ENCODE data around the gene TCF23.
"Not testable (repeated sequence)": the region's sequence is repeated elsewhere in the genome, so short reads cannot be mapped to it uniquely, and the experiment has no call there.

The TCF23 gene

DNA sequence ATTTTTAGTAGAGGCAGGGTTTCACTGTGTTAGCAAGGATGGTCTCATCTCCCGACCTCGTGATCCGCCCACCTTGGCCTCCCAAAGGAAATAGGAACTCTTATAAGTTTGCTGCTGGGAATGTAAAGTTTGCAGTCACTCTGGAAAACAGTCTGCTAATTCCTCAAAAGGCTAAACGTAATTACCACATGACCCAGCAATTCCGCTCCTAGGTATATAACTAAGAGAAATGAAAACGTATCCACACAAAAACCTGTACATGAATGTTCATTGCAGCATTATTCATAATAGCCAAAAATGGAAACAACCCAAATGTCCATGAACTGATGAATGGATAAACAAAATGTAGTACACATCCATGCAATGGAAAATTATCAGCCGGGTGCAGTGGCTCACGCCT is 41.2 kb downstream of the TCF23 start:
- no peak for DNase-seq (ENCODE audit: low spot score)

DNA sequence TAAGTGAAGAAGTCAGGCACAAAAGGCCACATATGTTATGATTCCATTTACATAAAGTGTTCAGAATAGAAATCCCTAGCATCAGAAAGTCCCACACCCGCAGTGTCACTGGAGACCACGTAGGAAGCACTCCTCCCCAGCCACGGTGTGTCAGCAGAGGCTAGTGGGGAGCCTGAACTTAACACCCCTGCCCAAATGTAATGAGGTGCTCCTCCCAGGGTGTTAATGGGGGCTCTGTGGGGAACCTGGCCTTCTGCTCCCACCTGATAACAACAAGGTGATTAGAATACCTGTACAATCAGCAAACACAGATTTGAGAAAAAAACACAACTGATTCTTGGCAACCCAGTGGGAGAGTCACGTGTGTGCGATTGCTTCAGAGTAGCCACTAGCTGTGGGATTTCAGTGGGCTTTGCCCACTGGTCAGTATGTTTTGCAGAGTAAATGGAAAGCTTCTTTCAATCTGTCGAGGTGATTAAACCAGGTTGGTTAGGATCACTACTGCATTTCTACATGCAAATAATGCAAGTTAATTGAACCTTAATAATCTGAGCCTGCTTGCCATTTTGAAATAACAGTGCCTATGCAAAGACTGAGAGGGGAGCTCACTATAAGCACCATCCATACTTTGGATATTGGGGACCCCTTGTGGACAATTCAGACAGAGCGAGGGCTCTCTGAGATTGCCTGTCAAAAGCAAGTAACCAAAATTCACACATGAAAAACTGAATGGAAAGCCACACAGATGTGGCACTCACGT is 42.4 kb downstream of the TCF23 start:
- peak; percentile 58 for DNase-seq (ENCODE audit: low spot score)

DNA sequence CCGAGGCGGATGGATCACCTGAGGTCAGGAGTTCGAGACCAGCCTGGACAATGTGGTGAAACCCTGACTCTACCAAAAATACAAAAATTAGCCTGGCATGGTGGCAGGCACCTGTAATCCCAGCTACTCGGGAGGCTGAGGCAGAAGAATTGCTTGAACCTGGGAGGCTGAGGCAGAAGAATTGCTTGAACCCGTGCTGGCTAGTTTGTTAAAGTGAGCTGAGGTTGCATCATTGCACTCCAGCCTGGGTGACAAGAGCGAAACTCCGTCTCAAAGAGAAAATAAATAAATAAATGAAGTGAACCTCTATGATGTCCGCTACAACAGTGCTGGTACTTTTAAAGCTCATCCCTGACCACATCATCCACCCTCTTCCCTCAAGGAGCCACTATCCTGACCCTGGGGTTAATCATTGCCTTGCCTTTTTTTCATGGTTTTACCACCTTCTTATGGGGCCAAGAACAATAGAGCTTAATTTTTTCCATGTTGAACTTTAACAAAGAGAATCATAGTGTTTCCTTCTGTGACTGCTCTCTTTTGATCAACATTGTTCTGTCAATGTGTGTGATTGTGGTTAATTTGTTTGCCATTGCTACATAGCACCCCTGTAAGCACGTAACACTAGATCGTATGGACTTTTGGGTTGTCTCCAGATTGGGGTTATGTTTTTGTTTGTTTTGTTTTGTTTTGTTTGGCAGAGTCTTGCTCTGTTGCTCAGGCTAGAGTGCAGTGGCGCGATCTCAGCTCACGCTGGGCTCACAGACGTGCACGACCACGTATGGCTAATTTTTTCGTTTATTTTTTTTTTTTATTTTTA is 45.9 kb downstream of the TCF23 start:
- no peak for DNase-seq (ENCODE audit: low spot score)

DNA sequence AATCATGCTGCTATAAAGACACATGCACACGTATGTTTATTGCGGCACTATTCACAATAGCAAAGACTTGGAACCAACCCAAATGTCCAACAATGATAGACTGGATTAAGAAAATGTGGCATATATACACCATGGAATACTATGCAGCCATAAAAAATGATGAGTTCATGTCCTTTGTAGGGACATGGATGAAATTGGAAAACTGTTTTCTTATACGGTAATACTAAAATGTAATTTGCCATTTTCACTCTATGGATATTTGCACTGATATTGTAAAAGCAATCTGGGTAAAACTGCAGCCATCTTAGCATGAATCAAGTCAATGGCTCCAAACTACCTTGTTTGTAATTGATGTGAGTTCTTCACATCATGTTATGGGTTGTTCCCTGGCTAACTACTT is 47.0 kb downstream of the TCF23 start:
- not testable (repeated sequence) for DNase-seq (ENCODE audit: low spot score)

DNA sequence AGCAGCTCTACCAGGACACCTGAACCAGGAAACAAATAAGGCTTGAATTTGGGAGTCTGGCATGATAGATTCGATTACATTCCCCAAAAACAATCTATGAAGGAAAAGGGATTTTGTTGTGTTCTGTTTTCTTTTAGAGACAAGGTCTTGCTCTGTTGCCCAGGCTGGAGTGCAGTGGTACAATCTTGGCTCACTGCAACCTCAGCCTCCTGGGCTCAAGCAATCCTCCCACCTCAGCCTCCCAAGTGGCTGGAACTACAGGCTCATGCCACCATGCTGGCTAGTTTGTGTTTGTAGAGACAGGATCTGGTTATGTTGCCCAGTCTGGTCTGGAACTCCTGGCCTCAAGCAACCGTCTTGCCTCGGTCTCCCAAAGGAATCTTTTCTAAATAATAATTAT is 49.3 kb downstream of the TCF23 start:
- DNase-seq (ENCODE audit: low spot score) = not testable (repeated sequence)

DNA sequence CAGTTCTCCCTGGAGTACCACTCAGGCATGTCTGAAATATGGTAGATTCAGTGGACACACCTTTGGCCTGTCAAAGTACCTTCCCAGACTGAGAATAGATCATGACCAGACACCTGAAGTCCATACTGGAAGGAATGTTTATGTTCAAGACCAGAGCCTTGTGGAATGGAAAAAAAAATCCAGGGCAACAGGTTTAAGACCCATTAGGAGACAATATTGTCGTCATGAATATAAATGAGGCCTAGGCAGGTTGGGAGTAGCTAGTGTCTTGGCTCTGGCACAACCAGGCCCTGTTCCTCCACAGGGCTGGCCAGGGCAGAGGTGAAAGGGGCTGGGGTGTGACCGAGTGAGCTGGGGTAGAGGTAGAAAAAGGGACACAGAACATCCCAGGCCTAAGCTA is 49.8 kb downstream of the TCF23 start:
- no peak for DNase-seq (ENCODE audit: low spot score)

DNA sequence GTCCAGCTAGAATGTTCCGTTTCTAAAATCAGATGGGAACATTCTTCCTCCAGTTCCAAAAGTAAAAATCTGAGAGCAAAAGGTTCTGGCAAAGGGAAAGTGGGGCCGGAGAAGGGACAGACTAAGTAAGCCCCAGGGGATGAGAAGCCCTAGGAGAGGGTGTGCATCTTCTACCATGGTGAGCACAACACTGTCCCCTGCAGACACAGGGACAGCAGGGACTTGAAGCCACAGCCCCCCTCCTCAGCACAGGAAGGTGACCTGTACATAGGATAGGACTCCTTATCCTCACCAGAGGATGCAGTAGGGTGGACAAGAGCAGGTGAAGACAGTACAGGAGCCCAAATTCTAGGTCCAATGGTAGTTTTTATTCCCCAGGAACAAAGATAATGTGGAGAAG is 50.4 kb downstream of the TCF23 start:
- DNase-seq (ENCODE audit: low spot score) = no peak

DNA sequence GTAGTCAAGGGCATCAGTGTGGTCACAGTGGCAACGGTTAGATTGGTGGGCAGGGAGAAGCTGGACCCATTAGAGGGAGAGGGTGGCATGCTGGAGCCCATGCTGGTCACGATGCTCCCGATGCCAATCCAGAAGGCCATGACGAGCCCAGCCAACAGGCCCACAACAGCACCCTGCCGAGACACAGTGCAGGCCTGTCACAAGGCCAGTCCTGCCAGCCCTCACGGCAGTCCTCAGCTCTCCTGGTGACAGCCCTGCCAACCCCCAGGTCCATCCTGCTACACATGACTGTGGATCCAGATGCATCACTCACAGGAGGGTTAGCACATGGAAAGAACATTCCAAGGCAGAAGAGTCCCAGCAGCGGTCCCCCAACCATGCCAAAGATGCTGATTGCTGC is 52.9 kb downstream of the TCF23 start:
- no peak for DNase-seq (ENCODE audit: low spot score)

DNA sequence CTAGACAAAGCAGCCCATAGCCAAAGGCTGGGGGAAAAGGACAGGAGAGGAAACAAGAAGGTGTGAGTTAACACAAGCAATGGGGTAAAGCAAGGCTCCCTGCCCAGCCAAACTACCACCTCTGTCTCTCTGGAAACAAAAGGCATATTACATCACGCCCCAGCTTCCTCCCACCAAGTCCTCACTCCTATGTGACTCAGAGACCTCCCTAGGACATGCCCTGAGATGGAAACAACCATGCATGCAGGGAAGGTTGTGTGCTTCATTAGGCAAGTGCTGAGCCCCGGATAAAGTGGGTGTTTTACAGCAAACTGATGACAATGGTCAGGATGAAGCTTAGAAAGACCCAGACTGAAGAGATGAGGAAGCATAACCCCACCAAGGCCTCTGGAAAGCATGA is 54.0 kb downstream of the TCF23 start:
- no peak for DNase-seq (ENCODE audit: low spot score)

DNA sequence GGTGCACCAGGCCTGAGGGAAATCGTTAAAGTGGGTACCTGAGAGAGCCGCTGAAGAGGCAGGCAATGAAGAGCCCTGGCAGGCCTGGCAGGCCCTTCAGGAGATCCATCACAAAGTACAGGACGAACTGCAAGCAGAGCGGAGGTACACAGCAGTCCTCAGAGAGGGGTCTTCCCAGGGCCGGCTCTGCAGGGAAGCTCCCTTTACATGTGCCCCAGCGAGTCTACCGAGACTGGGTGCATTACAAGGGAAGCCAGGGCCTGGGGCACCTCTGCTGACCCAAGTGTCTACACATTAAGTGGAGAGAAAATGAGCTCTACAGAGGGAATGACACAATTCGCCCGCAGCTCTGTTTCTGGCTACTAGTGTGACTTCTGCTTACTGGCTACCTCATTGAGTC is 54.9 kb downstream of the TCF23 start:
- no peak for DNase-seq (ENCODE audit: low spot score)

DNA sequence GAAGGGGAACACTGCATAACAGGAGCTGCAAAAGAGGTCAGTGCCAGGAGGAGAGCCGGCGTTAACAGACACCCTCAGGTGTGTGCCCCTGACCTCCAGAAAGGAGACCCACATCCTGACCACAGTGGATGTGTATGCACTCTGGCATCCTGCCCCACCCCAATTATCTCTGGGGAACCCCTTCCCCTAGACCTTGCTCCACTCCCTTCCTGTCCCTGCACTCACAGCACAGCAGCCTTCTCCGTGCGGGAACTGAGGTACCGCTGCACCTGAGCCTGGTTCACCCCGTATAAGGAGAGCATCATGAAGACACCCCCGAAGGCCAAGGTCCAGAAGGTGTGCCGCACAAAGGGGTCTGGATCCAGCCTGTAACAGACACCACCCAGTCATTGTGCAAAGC is 55.8 kb downstream of the TCF23 start:
- DNase-seq (ENCODE audit: low spot score) = no peak

DNA sequence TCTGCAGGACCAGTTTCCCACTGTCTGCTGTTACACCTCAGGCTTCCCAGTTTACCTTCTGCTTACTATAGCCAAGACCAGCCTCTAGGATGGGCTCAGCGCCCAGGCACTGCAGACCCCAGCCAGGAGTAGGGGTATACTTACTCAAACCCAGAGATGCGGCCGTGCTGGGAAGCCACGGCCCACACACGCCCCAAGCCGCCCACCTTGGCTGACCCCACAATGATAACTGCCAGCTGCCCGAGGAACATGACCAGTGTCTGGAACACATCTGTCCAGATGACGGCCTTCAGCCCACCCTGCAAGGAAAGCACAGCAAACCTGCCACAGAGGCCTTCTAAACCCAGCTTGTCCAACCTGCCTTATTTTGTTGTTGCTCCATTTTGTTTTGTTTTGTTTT is 56.4 kb downstream of the TCF23 start:
- no peak for DNase-seq (ENCODE audit: low spot score)

DNA sequence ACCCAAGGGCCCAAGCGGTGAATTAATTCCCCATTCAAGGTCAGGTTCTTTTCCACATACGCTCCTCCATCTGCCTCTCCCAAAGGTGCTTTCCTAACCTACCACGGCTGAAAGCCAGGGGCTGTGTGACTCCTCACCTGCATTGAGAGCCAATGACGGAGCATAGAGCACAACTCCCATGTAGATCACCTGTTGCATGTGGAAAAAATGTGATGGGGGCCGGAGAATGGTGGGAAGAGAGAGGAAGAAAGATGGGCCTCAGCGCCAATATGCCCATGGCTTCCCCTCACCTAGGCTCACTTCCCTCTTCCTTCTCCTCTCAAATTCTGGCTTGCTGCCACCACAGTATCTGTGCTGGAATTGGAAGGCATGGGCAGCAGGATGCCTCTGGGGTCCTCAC is 57.5 kb downstream of the TCF23 start:
- DNase-seq (ENCODE audit: low spot score) = no peak

Measured in CD4-positive, alpha-beta T cell treated with Interleukin-2 at 100 ng/mL for 4 hours (primary cell).